ENCODE data around the gene PDIA2. TPM values are rescaled to one million over a fixed set of nuclear protein-coding genes. Genes with fewer than 3 reads are reported as not detected.
A peak's percentile ranks its signal among the peaks of the same experiment; 100 is the strongest.
"Not testable (repeated sequence)": the region's sequence is repeated elsewhere in the genome, so short reads cannot be mapped to it uniquely, and the experiment has no call there.

Gene PDIA2
- total and polyA plus RNA-seq, 2 donors, result 0.14 to 1.8 TPM

GRCh38 chr16:252366-253337, 30.3 kb upstream of the PDIA2 start:
- Histone ChIP-seq H3K36me3 (ENCODE audit: control insufficient read depth in 2 of 2, insufficient read depth in 2 of 2, low read length in 1 of 2) (peaks cover 12 to 27% of the 10 kb centered on the region in 2 donors), H3K27ac (ENCODE audit: low read depth in 1 of 2, low read length in 1 of 2) (peak overlapping the region; percentile 1 to 59), H3K4me1 (ENCODE audit: control insufficient read depth in 2 of 2, insufficient read depth in 2 of 2, low read length in 2 of 2) (peaks cover 0 to 18% of the 10 kb centered on the region in 2 donors), H3K27me3 (ENCODE audit: control insufficient read depth in 2 of 2, insufficient read depth in 1 of 2, low read length in 1 of 2) (no peaks in the 10 kb centered on the region), H3K9me3 (ENCODE audit: control insufficient read depth in 2 of 2, insufficient read depth in 1 of 2, low read length in 1 of 2) (no peaks in the 10 kb centered on the region), H3K4me3 (ENCODE audit: low read length in 2 of 2) (no peak overlapping the region)
- WGBS, result 53% methylated on average over 30 of the region's 30 CpGs
- DNase-seq (ENCODE audit: low read depth in 6 of 9, low spot score in 9 of 9), result peak in 6 of 9 donors; percentile 14 to 48 (median 20)

- H3K4me3 ChIP-seq (ENCODE audit: low read length in 2 of 2), result no peak overlapping the region
- no peaks in the 10 kb centered on the region for H3K27me3 ChIP-seq (ENCODE audit: control insufficient read depth in 2 of 2, insufficient read depth in 1 of 2, low read length in 1 of 2)
- no peak overlapping the region for H3K27ac ChIP-seq (ENCODE audit: low read depth in 1 of 2, low read length in 1 of 2)
- H3K9me3 ChIP-seq (ENCODE audit: control insufficient read depth in 2 of 2, insufficient read depth in 1 of 2, low read length in 1 of 2), result no peaks in the 10 kb centered on the region
- WGBS, result 82% methylated on average over 6 of the region's 6 CpGs
- H3K36me3 ChIP-seq (ENCODE audit: control insufficient read depth in 2 of 2, insufficient read depth in 2 of 2, low read length in 1 of 2), result peaks cover 12 to 27% of the 10 kb centered on the region in 2 donors
- peaks cover 0 to 18% of the 10 kb centered on the region in 2 donors for H3K4me1 ChIP-seq (ENCODE audit: control insufficient read depth in 2 of 2, insufficient read depth in 2 of 2, low read length in 2 of 2)
- DNase-seq (ENCODE audit: low read depth in 6 of 9, low spot score in 9 of 9), result peak in 1 of 9 donors; percentile 21
Observed at GRCh38 chr16:253833-254232, 29.1 kb upstream of the PDIA2 start.

- Histone ChIP-seq H3K27ac (ENCODE audit: low read depth in 1 of 2, low read length in 1 of 2) (no peak overlapping the region), H3K27me3 (ENCODE audit: control insufficient read depth in 2 of 2, insufficient read depth in 1 of 2, low read length in 1 of 2) (no peaks in the 10 kb centered on the region), H3K4me1 (ENCODE audit: control insufficient read depth in 2 of 2, insufficient read depth in 2 of 2, low read length in 2 of 2) (peaks cover 0 to 18% of the 10 kb centered on the region in 2 donors), H3K4me3 (ENCODE audit: low read length in 2 of 2) (no peak overlapping the region), H3K9me3 (ENCODE audit: control insufficient read depth in 2 of 2, insufficient read depth in 1 of 2, low read length in 1 of 2) (no peaks in the 10 kb centered on the region), H3K36me3 (ENCODE audit: control insufficient read depth in 2 of 2, insufficient read depth in 2 of 2, low read length in 1 of 2) (peaks cover 13 to 31% of the 10 kb centered on the region in 2 donors)
- no peak for DNase-seq (ENCODE audit: low read depth in 6 of 9, low spot score in 9 of 9)
- 96% methylated on average over 25 of the region's 25 CpGs for WGBS
Observed at GRCh38 chr16:254461-254860, 28.5 kb upstream of the PDIA2 start.

DNA sequence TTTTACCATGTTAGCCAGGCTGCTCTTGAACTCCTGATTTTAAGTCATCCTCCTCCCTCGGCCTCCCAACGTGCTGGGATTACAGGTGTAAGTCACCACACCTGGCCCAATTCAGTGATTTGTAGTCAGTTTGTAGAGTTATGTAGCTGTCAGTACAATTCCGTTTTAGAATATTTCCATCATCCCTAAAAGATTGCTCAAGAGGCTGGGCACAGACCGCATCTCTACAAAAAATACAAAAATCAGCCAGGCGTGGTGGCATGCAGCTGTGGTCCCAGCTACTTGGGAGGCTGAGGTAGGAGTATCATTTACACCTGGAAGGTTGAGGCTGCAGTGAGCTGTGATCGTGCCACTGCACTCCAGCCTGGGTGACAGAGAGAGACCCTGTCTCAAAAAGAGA, 27.8 kb upstream of the PDIA2 start:
- H3K36me3 ChIP-seq (ENCODE audit: control insufficient read depth in 2 of 2, insufficient read depth in 2 of 2, low read length in 1 of 2), result peaks cover 20 to 35% of the 10 kb centered on the region in 2 donors
- 98% methylated on average over 6 of the region's 6 CpGs for WGBS

GRCh38 chr16:258091-258490, 24.9 kb upstream of the PDIA2 start:
- peaks cover 34 to 52% of the 10 kb centered on the region in 2 donors for H3K36me3 ChIP-seq (ENCODE audit: control insufficient read depth in 2 of 2, insufficient read depth in 2 of 2, low read length in 1 of 2)
- H3K4me3 ChIP-seq (ENCODE audit: low read length in 2 of 2); H3K9me3 ChIP-seq (ENCODE audit: control insufficient read depth in 2 of 2, insufficient read depth in 1 of 2, low read length in 1 of 2); H3K27ac ChIP-seq (ENCODE audit: low read depth in 1 of 2, low read length in 1 of 2); H3K4me1 ChIP-seq (ENCODE audit: control insufficient read depth in 2 of 2, insufficient read depth in 2 of 2, low read length in 2 of 2); DNase-seq (ENCODE audit: low read depth in 6 of 9, low spot score in 9 of 9); H3K27me3 ChIP-seq (ENCODE audit: control insufficient read depth in 2 of 2, insufficient read depth in 1 of 2, low read length in 1 of 2): not testable (repeated sequence)
- 97% methylated on average over 10 of the region's 13 CpGs for WGBS

More for the DNA sequence above, 27.8 kb upstream of the PDIA2 start:
- no peaks in the 10 kb centered on the region for H3K9me3 ChIP-seq (ENCODE audit: control insufficient read depth in 2 of 2, insufficient read depth in 1 of 2, low read length in 1 of 2)
- H3K4me1 ChIP-seq (ENCODE audit: control insufficient read depth in 2 of 2, insufficient read depth in 2 of 2, low read length in 2 of 2), result peaks cover 0 to 18% of the 10 kb centered on the region in 2 donors
- DNase-seq (ENCODE audit: low read depth in 6 of 9, low spot score in 9 of 9), result no peak
- H3K27ac ChIP-seq (ENCODE audit: low read depth in 1 of 2, low read length in 1 of 2), result no peak overlapping the region
- H3K27me3 ChIP-seq (ENCODE audit: control insufficient read depth in 2 of 2, insufficient read depth in 1 of 2, low read length in 1 of 2), result no peaks in the 10 kb centered on the region
- no peak overlapping the region for H3K4me3 ChIP-seq (ENCODE audit: low read length in 2 of 2)

DNA sequence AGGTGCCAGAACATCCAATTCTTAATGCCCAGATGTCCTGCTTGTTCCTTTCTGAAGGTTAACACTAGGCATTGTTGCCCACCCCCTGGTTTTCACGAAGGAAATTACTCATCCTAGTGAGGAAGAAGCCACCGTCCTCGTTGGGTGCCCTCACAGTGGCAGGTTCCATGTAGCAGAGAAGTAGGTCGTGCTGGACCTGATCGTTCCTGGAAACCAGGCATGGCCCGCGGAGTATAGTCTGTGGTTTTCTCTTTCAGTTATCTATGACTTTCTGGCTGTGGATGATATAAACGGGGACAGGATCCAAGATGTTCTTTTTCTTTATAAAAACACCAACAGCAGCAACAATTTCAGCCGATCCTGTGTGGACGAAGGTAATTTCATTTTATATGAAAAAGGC, 23.7 kb upstream of the PDIA2 start:
- 94% methylated on average over 10 of the region's 10 CpGs for WGBS
- no peaks in the 10 kb centered on the region for H3K9me3 ChIP-seq (ENCODE audit: control insufficient read depth in 2 of 2, insufficient read depth in 1 of 2, low read length in 1 of 2)
- H3K36me3 ChIP-seq (ENCODE audit: control insufficient read depth in 2 of 2, insufficient read depth in 2 of 2, low read length in 1 of 2), result peaks cover 36 to 63% of the 10 kb centered on the region in 2 donors
- H3K27me3 ChIP-seq (ENCODE audit: control insufficient read depth in 2 of 2, insufficient read depth in 1 of 2, low read length in 1 of 2), result no peaks in the 10 kb centered on the region
- DNase-seq (ENCODE audit: low read depth in 6 of 9, low spot score in 9 of 9), result no peak
- H3K4me1 ChIP-seq (ENCODE audit: control insufficient read depth in 2 of 2, insufficient read depth in 2 of 2, low read length in 2 of 2), result peaks cover 0 to under 1% of the 10 kb centered on the region in 2 donors
- H3K27ac ChIP-seq (ENCODE audit: low read depth in 1 of 2, low read length in 1 of 2), result no peak overlapping the region
- no peak overlapping the region for H3K4me3 ChIP-seq (ENCODE audit: low read length in 2 of 2)

- no peak for DNase-seq (ENCODE audit: low read depth in 6 of 9, low spot score in 9 of 9)
Observed at GRCh38 chr16:259814-260253, 23.1 kb upstream of the PDIA2 start.

DNA sequence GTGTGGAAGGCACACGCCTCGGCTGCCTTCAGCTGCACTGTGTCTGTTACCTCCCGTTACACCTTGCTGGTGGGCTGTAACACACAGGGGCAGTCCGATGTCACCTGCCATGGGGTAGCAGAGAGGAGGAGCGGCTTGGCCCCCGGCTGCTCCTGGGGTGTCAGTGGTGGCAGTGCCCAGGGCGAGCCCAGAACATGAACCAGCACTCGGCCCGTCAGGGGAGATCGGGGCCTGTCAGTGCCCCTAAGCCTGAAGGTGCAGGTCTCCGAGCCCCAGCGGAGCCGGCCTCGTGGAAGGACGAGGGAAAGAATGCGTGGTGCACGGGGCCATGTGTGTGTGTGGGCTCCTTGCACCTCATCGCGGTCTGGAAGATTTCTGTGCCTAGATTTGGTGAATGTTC, 22.6 kb upstream of the PDIA2 start:
- Histone ChIP-seq H3K36me3 (ENCODE audit: control insufficient read depth in 2 of 2, insufficient read depth in 2 of 2, low read length in 1 of 2) (peaks cover 40 to 64% of the 10 kb centered on the region in 2 donors), H3K27ac (ENCODE audit: low read depth in 1 of 2, low read length in 1 of 2) (no peak overlapping the region), H3K9me3 (ENCODE audit: control insufficient read depth in 2 of 2, insufficient read depth in 1 of 2, low read length in 1 of 2) (no peaks in the 10 kb centered on the region), H3K4me3 (ENCODE audit: low read length in 2 of 2) (no peak overlapping the region), H3K27me3 (ENCODE audit: control insufficient read depth in 2 of 2, insufficient read depth in 1 of 2, low read length in 1 of 2) (no peaks in the 10 kb centered on the region), H3K4me1 (ENCODE audit: control insufficient read depth in 2 of 2, insufficient read depth in 2 of 2, low read length in 2 of 2) (no peaks in the 10 kb centered on the region)
- no peak for DNase-seq (ENCODE audit: low read depth in 6 of 9, low spot score in 9 of 9)
- 96% methylated on average over 19 of the region's 19 CpGs for WGBS

More at GRCh38 chr16:259814-260253, 23.1 kb upstream of the PDIA2 start:
- Histone ChIP-seq H3K4me1 (ENCODE audit: control insufficient read depth in 2 of 2, insufficient read depth in 2 of 2, low read length in 2 of 2) (no peaks in the 10 kb centered on the region), H3K27ac (ENCODE audit: low read depth in 1 of 2, low read length in 1 of 2) (no peak overlapping the region), H3K27me3 (ENCODE audit: control insufficient read depth in 2 of 2, insufficient read depth in 1 of 2, low read length in 1 of 2) (no peaks in the 10 kb centered on the region), H3K9me3 (ENCODE audit: control insufficient read depth in 2 of 2, insufficient read depth in 1 of 2, low read length in 1 of 2) (no peaks in the 10 kb centered on the region), H3K4me3 (ENCODE audit: low read length in 2 of 2) (no peak overlapping the region), H3K36me3 (ENCODE audit: control insufficient read depth in 2 of 2, insufficient read depth in 2 of 2, low read length in 1 of 2) (peaks cover 37 to 62% of the 10 kb centered on the region in 2 donors)
- 89% methylated on average over 13 of the region's 13 CpGs for WGBS

DNA sequence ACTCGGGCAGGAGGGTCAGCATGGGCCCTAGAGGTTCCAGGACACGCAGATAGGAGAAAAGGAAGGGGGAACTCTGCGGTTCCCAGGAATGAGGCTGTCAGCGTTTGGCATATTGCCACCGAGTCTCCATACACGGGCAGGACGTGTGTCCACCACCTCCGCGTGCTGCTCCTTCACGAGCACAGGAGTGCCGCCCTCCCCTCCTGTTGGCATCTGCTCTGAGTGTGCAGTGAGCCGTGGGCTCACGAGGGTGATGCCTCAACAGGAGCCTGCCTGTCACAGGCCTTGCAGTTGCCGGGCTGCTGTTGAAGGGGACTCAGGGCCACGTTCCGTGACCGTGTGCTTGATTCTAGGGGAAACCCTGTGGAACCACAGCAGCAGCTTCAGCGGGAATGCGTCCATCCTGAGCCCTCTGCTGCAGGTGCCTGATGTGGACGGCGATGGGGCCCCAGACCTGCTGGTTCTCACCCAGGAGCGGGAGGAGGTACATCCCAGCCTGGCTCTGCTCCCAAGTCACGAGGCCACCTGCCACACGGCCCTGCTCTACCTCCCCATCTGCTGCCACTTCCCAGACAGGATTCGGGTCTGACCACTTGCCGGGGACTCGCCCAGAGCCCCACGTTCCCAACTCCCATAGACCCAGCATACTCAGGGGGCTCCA, 21.8 kb upstream of the PDIA2 start:
- Histone ChIP-seq H3K9me3 (ENCODE audit: control insufficient read depth in 2 of 2, insufficient read depth in 1 of 2, low read length in 1 of 2) (no peaks in the 10 kb centered on the region), H3K27me3 (ENCODE audit: control insufficient read depth in 2 of 2, insufficient read depth in 1 of 2, low read length in 1 of 2) (no peaks in the 10 kb centered on the region), H3K27ac (ENCODE audit: low read depth in 1 of 2, low read length in 1 of 2) (no peak overlapping the region), H3K36me3 (ENCODE audit: control insufficient read depth in 2 of 2, insufficient read depth in 2 of 2, low read length in 1 of 2) (peaks cover 37 to 63% of the 10 kb centered on the region in 2 donors), H3K4me1 (ENCODE audit: control insufficient read depth in 2 of 2, insufficient read depth in 2 of 2, low read length in 2 of 2) (no peaks in the 10 kb centered on the region), H3K4me3 (ENCODE audit: low read length in 2 of 2) (no peak overlapping the region)
- DNase-seq (ENCODE audit: low read depth in 6 of 9, low spot score in 9 of 9), result no peak
- WGBS, result 92% methylated on average over 28 of the region's 28 CpGs

All from thymus (tissue), 11 donors.